ENCODE results near the gene CPA3. TPM values are rescaled to one million over a fixed set of nuclear protein-coding genes. Genes with fewer than 3 reads are reported as not detected.

The CPA3 gene, protein sequence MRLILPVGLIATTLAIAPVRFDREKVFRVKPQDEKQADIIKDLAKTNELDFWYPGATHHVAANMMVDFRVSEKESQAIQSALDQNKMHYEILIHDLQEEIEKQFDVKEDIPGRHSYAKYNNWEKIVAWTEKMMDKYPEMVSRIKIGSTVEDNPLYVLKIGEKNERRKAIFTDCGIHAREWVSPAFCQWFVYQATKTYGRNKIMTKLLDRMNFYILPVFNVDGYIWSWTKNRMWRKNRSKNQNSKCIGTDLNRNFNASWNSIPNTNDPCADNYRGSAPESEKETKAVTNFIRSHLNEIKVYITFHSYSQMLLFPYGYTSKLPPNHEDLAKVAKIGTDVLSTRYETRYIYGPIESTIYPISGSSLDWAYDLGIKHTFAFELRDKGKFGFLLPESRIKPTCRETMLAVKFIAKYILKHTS
- 13.7 and 16.1 TPM in 2 replicates for total RNA-seq

GRCh38 chr3:148865049-148865448, at the start of gene CPA3:
TSS of gene CPA3 (plus strand) at chr3:148865296. CDS start at chr3:148865308, 12 bp downstream.

DNA sequence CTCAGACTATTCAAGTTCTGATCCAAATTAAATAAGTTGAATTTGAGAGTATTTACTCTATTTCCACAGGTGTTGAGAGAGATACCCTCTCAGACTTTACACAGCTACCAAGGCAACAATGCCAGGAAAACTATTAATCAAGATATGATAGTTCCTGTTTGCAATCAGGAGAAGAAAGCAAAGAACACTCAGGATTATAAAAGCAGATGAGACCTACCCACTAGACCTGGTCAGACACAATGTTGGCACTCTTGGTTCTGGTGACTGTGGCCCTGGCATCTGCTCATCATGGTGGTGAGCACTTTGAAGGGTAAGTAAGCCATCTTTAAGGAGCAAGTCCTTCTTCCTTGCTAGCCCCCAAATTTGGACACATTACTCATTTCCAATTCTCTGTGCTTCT, 37.5 kb upstream of the CPA3 start, which contains the start of gene CPB1:
Gene CPB1 (plus strand): TSS at position 227 of the 400 bp plus-strand sequence. CDS start 13 bp downstream, at position 240.

Other genes starting within 250 kb of the CPA3 start
- not detected in 2 replicates for gene AGTR1, start 167.4 kb upstream of the CPA3 start, total RNA-seq
- not detected in 2 replicates for gene CPB1, start 37.5 kb upstream of the CPA3 start, total RNA-seq
- gene GYG1, start 126.2 kb downstream of the CPA3 start, total RNA-seq = 50.9 and 51.3 TPM in 2 replicates
- 40.3 and 43.6 TPM in 2 replicates for gene HLTF, start 221.2 kb downstream of the CPA3 start, total RNA-seq

Measured in thoracic aorta endothelial cell (primary cell).